Trophoblast cell (in vitro differentiated cells and primary cell): ENCODE measurements around the gene GNA12.
A peak's percentile ranks its signal among the peaks of the same experiment; 100 is the strongest.

Experiments used
- DNase-seq, 2 donors: peaks; one replicate each; pipeline ENCODE4 v3.0.0-alpha.2; 2016
- H2AFZ ChIP-seq: 2 replicates; pipeline ENCODE4 v1.6.1; 2013; ENCODE audit warnings: low read length, moderate library complexity, mild to moderate bottlenecking; ENCODE audit not compliant: insufficient read depth, poor library complexity
- H2AK5ac ChIP-seq: 2 replicates; pipeline ENCODE4 v1.6.1; 2013; ENCODE audit warnings: mild to moderate bottlenecking, low read length
- H2BK120ac ChIP-seq: 2 replicates; pipeline ENCODE4 v1.6.1; 2013; ENCODE audit warnings: low read length, mild to moderate bottlenecking, moderate library complexity; ENCODE audit not compliant: insufficient read depth, poor library complexity
- H2BK12ac ChIP-seq: 2 replicates; pipeline ENCODE4 v1.6.1; 2013; ENCODE audit warnings: mild to moderate bottlenecking, low read length, moderate library complexity
- H2BK5ac ChIP-seq: 2 replicates; pipeline ENCODE4 v1.6.1; 2013; ENCODE audit warnings: low read length, low read depth, moderate library complexity, mild to moderate bottlenecking; ENCODE audit not compliant: poor library complexity
- H3K14ac ChIP-seq: 2 replicates; pipeline ENCODE4 v1.6.1; 2013; ENCODE audit warnings: mild to moderate bottlenecking, low read length
- H3K18ac ChIP-seq: 2 replicates; pipeline ENCODE4 v1.6.1; 2013; ENCODE audit warnings: mild to moderate bottlenecking, low read length
- H3K23ac ChIP-seq: 2 replicates; pipeline ENCODE4 v1.6.1; 2013; ENCODE audit warnings: low read length
- H3K27ac ChIP-seq: 2 replicates; pipeline ENCODE4 v1.5.1; 2013; ENCODE audit warnings: low read depth, mild to moderate bottlenecking, inconsistent platforms, low read length, moderate library complexity
- H3K27me3 ChIP-seq: 2 replicates; pipeline ENCODE4 v1.6.1; 2013; ENCODE audit warnings: inconsistent platforms, mild to moderate bottlenecking, low read length, moderate library complexity; ENCODE audit not compliant: insufficient read depth
- H3K36me3 ChIP-seq, 2 experiments: 1 replicate in 1 of 2; 2 replicates in 1 of 2; pipeline ENCODE4 v1.6.1; 2013; ENCODE audit warnings: low read length in 2 of 2, mild to moderate bottlenecking in 2 of 2, moderate library complexity in 1 of 2; ENCODE audit not compliant: insufficient read depth in 2 of 2, control insufficient read depth in 1 of 2
- H3K4ac ChIP-seq: 2 replicates; pipeline ENCODE4 v1.6.1; 2013; ENCODE audit warnings: low read depth, mild to moderate bottlenecking, low read length, moderate library complexity
- H3K4me1 ChIP-seq, 2 experiments: 1 replicate in 1 of 2; 2 replicates in 1 of 2; pipeline ENCODE4 v1.6.1; 2013; ENCODE audit warnings: low read length in 2 of 2, mild to moderate bottlenecking in 2 of 2, moderate library complexity in 1 of 2; ENCODE audit not compliant: insufficient read depth in 2 of 2, control insufficient read depth in 1 of 2
- H3K4me2 ChIP-seq: 2 replicates; pipeline ENCODE4 v1.6.1; 2013; ENCODE audit warnings: inconsistent platforms, mild to moderate bottlenecking, low read length, moderate library complexity
- H3K4me3 ChIP-seq: 2 replicates; pipeline ENCODE4 v1.5.1; 2013; ENCODE audit warnings: mild to moderate bottlenecking, low read depth, low read length, inconsistent platforms
- H3K79me1 ChIP-seq: one replicate; pipeline ENCODE4 v1.6.1; 2013; ENCODE audit warnings: low read length
- H3K79me2 ChIP-seq: 2 replicates; pipeline ENCODE4 v1.6.1; 2013; ENCODE audit warnings: low read length, mild to moderate bottlenecking; ENCODE audit not compliant: control insufficient read depth, insufficient read depth, poor library complexity
- H3K9ac ChIP-seq: 2 replicates; pipeline ENCODE4 v1.6.1; 2013; ENCODE audit warnings: mild to moderate bottlenecking, low read length
- H3K9me3 ChIP-seq: 2 replicates; pipeline ENCODE4 v1.6.1; 2013; ENCODE audit warnings: low read depth, mild to moderate bottlenecking, control low read depth, inconsistent platforms, low read length; ENCODE audit not compliant: insufficient read depth
- H4K12ac ChIP-seq: 2 replicates; pipeline ENCODE4 v1.6.1; 2013; ENCODE audit warnings: low read depth, mild to moderate bottlenecking, low read length, moderate library complexity
- H4K8ac ChIP-seq: 2 replicates; pipeline ENCODE4 v1.6.1; 2013; ENCODE audit warnings: low read depth, mild to moderate bottlenecking, low read length, moderate library complexity
- H4K91ac ChIP-seq: one replicate; pipeline ENCODE4 v1.6.1; 2013; ENCODE audit warnings: low read depth, mild to moderate bottlenecking, low read length, moderate library complexity
- WGBS: extraction: QIAGEN DNeasy Blood & Tissue Kit; methylation state at CpG from one replicate; pipeline ENCODE4 v1.1.7; 2013; ENCODE audit warnings: missing lambda C conversion rate; ENCODE audit not compliant: insufficient read length, insufficient coverage; ENCODE audit errors: extremely low coverage; 5-methylcytosine and 5-hydroxymethylcytosine counted together

Gene GNA12

GRCh38 chr7:2882111-2882510, 38.0 kb upstream of the GNA12 start:
- H3K27ac ChIP-seq: no peak overlapping the region
- H4K8ac ChIP-seq: no peak overlapping the region
- H3K4ac ChIP-seq: no peak overlapping the region
- WGBS: no CpG with 5 or more reads among the region's 10 CpGs
- DNase-seq: no peak
- peaks cover 10% of the 10 kb centered on the region for H3K9me3 ChIP-seq
- H2AK5ac ChIP-seq: no peak overlapping the region
- H2BK12ac ChIP-seq: no peak overlapping the region
- no peaks in the 10 kb centered on the region for H3K79me1 ChIP-seq
- no peak overlapping the region for H2BK5ac ChIP-seq
- H3K4me2 ChIP-seq: no peak overlapping the region
- no peak overlapping the region for H2AFZ ChIP-seq
- no peak overlapping the region for H3K23ac ChIP-seq
- H3K4me1 ChIP-seq: no peaks in the 10 kb centered on the region
- H4K91ac ChIP-seq: no peak overlapping the region
- no peak overlapping the region for H3K9ac ChIP-seq
- H2BK120ac ChIP-seq: no peak overlapping the region
- H4K12ac ChIP-seq: no peak overlapping the region
- H3K36me3 ChIP-seq: no peaks in the 10 kb centered on the region
- H3K4me3 ChIP-seq: no peak overlapping the region
- H3K18ac ChIP-seq: no peak overlapping the region
- no peaks in the 10 kb centered on the region for H3K27me3 ChIP-seq
- H3K79me2 ChIP-seq: no peaks in the 10 kb centered on the region
- no peak overlapping the region for H3K14ac ChIP-seq

- Histone ChIP-seq H4K12ac (no peak overlapping the region), H3K4me3 (no peak overlapping the region), H3K4ac (no peak overlapping the region), H2AK5ac (no peak overlapping the region), H3K18ac (no peak overlapping the region), H3K23ac (no peak overlapping the region), H3K9ac (no peak overlapping the region), H2AFZ (no peak overlapping the region), H4K91ac (no peak overlapping the region), H3K4me2 (no peak overlapping the region), H4K8ac (no peak overlapping the region), H3K27ac (no peak overlapping the region), H3K36me3 (no peaks in the 10 kb centered on the region), H3K4me1 (no peaks in the 10 kb centered on the region), H2BK5ac (no peak overlapping the region), H3K9me3 (peaks cover 10% of the 10 kb centered on the region), H3K79me2 (no peaks in the 10 kb centered on the region), H3K27me3 (no peaks in the 10 kb centered on the region), H2BK12ac (no peak overlapping the region), H3K14ac (no peak overlapping the region), H2BK120ac (no peak overlapping the region), H3K79me1 (no peaks in the 10 kb centered on the region)
- DNase-seq: no peak
- no CpG with 5 or more reads among the region's 18 CpGs for WGBS
Measured at GRCh38 chr7:2880874-2881533, 36.9 kb upstream of the GNA12 start.

GRCh38 chr7:2880051-2880450, 35.9 kb upstream of the GNA12 start:
- Histone ChIP-seq H3K79me1 (no peaks in the 10 kb centered on the region), H3K9ac (no peak overlapping the region), H3K36me3 (no peaks in the 10 kb centered on the region), H3K23ac (peak overlapping the region; percentile 9), H3K9me3 (peaks cover 10% of the 10 kb centered on the region), H3K4ac (no peak overlapping the region), H3K79me2 (no peaks in the 10 kb centered on the region), H3K27ac (no peak overlapping the region), H3K18ac (no peak overlapping the region), H2AFZ (no peak overlapping the region), H3K4me3 (peak overlapping the region; percentile 29), H2BK12ac (no peak overlapping the region), H2BK5ac (no peak overlapping the region), H2AK5ac (no peak overlapping the region), H2BK120ac (no peak overlapping the region), H4K91ac (no peak overlapping the region), H4K8ac (no peak overlapping the region), H3K14ac (no peak overlapping the region), H3K4me2 (no peak overlapping the region), H3K4me1 (no peaks in the 10 kb centered on the region), H3K27me3 (no peaks in the 10 kb centered on the region), H4K12ac (no peak overlapping the region)
- no peak for DNase-seq
- WGBS: no CpG with 5 or more reads among the region's 8 CpGs

GRCh38 chr7:2879354-2879753, 35.2 kb upstream of the GNA12 start:
- Histone ChIP-seq H3K27me3 (no peaks in the 10 kb centered on the region), H3K9ac (no peak overlapping the region), H2BK12ac (no peak overlapping the region), H4K91ac (no peak overlapping the region), H3K4ac (no peak overlapping the region), H3K4me3 (no peak overlapping the region), H3K18ac (no peak overlapping the region), H3K4me2 (no peak overlapping the region), H3K79me1 (no peaks in the 10 kb centered on the region), H4K8ac (no peak overlapping the region), H3K4me1 (no peaks in the 10 kb centered on the region), H3K23ac (peak overlapping the region; percentile 63), H3K27ac (no peak overlapping the region), H3K79me2 (no peaks in the 10 kb centered on the region), H2BK5ac (no peak overlapping the region), H3K36me3 (no peaks in the 10 kb centered on the region), H3K9me3 (peaks cover 10% of the 10 kb centered on the region), H2BK120ac (no peak overlapping the region), H2AFZ (no peak overlapping the region), H3K14ac (no peak overlapping the region), H2AK5ac (no peak overlapping the region), H4K12ac (no peak overlapping the region)
- no CpG with 5 or more reads among the region's 8 CpGs for WGBS
- no peak for DNase-seq
